T-helper 1 cell treated with Interleukin-12 subunit alpha and Interleukin-12 subunit beta and Interleukin-4 antibody, amounts not matched to agents 30 ng/mL and 1 ng/mL, for 36 hours (primary cell): ENCODE results near the gene NGLY1. TPM values are rescaled to one million over a fixed set of nuclear protein-coding genes. Genes with fewer than 3 reads are reported as not detected.

Source experiments
- intact Hi-C: fragments of 100-400 bp; cut with micrococcal nuclease; formaldehyde crosslinking; loops from one replicate; pipeline ENCODE4 v1.15.1; 2024
- total RNA-seq: library from RNA; stranded (reverse); gene quantifications from 2 replicates; pipeline ENCODE4 v1.2.3, GENCODE V29; 2022

Gene NGLY1
- total RNA-seq, 1 donor from 2014 or later = 61.7 TPM

DNA sequence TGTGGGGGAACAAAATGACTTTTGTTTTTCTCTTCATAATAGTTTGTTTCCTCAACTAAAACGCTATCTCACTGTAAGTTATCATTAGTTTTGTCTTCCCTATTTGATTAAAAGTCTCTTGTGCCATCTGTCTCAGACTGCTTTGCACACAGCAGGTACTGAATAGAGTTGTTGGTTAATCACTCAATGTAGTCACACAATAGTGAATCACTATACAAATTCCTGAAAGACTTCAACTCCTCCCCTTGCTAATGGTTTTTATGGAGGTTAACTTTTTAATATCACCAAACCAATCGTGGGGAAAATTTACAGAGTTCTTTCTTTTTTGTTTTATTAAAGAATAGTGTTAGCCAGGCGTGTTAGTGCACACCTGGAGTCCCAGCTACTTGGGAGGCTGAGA lies 2.6 kb upstream of the NGLY1 start:
- intact Hi-C loops = no loop called here

- intact Hi-C loops = loop anchor here (5.0 kb wide), 1 partner anchor 138 kb away; no protein-coding TSS in a partner anchor
Observed at GRCh38 chr3:25784971-25785370, 1.7 kb upstream of the NGLY1 start.

DNA sequence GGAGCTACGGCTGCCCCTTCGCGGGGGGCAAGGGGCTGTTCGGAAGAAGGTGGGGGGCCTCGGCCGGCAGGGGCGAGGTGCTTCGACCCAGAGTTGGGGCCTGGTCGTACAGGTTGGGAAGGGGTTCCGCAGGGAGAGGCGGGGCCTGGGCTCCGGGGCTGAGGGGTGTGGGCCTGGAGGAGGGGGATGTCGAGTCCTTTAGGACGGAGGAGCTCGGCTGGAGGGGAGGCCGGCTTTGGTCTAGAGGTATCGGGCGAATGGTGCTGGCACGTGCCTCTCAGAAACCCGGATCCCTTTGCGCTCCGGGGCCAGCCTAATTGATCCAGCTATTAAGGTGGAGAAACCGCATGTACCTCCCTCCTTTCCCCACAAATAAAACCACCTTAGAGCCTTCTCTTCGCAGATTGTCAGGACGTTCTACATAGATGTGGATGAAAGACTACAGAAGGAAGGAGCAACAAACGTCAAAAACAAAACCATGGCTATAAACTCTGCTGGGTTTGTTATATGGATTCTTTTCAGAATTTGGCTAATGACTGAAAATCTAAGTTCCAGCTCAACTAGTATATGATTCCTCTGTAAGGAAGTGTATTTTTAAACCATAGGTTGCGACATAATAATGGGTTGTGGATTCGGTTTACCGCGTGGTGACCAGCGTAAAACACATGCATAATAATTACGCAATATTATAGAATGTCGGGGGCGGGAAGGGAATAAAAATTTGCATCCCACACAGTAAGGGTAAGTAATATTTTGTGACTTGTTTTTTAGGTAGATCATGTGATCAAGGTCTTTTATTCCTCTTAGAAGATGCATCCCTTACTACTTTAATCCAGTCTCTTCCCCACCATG lies 644 bp upstream of the NGLY1 start:
- intact Hi-C loops = loop anchor here (1.0 to 5.0 kb wide), 5 partner anchors 15 to 1973 kb away; partner anchors contain the start of gene SLC4A7

GRCh38 chr3:25782636-25782937 lies 656 bp downstream of the NGLY1 start:
- intact Hi-C loops = loop anchor here (1.0 to 5.0 kb wide), 5 partner anchors 8 to 1972 kb away; partner anchors contain the start of gene OXSM

GRCh38 chr3:25781758-25782594 lies 1.3 kb downstream of the NGLY1 start:
- intact Hi-C loops = loop anchor here (1.0 to 5.0 kb wide), 5 partner anchors 8 to 1971 kb away; partner anchors contain the start of gene OXSM

DNA sequence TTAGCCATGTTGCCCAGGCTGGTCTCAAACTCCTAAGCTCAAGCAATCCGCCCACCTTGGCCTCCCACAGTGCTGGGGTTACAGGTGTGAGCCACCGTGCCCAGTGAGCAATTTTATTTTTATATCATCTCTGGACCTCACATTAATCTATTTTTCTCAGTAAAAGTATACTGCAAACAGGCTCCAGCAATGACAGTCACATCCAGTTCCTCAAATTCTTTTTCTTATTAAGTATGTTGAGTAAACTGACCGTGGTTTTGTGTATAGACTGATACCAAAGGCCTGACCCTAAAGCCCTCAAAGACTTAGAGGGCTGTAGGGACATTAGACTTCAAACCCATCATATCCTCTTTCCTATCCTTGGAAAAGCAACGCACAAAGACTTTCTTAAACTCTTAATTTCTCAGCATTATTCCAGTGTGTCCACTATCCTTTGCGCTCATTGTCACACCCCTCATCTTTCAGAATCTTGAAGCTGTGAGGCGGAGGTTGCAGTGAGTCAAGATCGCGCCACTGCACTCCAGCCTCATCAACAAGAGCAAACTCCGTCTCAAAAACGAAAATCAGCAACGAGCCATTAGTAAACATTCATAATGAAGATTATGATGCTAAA lies 2.0 kb downstream of the NGLY1 start:
- intact Hi-C loops = loop anchor here (5.0 kb wide), 1 partner anchor 134 kb away; no protein-coding TSS in a partner anchor

- intact Hi-C loops = loop anchor here (5.0 kb wide), 1 partner anchor 133 kb away; no protein-coding TSS in a partner anchor
Observed at GRCh38 chr3:25780618-25781017, 2.6 kb downstream of the NGLY1 start.

- intact Hi-C loops = no loop called here
Observed at GRCh38 chr3:25775936-25776335, 7.3 kb downstream of the NGLY1 start.

- intact Hi-C loops = loop anchor here (2.0 kb wide), 1 partner anchor 14 kb away; the partner anchor contains the start of gene NGLY1
Observed at GRCh38 chr3:25768851-25769250, 14.4 kb downstream of the NGLY1 start.

DNA sequence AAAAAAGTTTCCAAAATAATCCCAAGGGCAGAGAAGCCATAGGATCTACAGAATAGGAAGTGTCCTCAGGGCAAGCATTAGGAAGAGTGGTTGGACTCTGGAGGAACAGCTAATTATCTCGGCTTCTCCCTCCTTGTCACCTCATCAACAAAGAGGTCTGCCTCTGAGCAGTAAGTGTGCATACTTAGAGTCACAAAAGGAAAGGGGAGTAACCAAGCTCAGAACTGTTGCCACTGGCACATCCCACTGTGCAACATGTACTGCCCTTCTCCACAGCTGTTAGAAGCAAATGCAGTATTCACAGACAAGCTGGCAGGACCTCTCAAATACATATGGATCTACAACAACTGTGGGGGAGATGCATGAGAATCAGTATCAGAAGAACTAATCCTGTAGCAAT lies 31.5 kb downstream of the NGLY1 start:
- intact Hi-C loops = no loop called here

DNA sequence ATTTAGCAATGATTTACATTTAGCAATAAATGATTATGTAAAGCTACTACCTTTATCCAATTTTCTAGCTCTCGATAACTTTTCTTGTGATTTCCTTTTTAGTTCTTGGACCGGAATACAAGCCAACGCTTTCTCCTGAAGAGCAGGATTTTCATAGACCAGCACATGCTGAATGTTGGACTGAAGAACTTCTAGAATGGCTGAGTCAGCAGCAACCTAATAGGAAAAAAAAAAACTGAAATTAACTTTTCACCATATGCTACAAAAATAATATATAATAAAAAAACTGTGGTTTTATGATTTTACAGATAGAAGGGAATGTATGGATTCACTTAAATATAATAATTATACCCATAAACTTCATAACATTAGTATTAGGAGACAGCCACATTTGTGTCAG lies 32.2 kb downstream of the NGLY1 start:
- intact Hi-C loops = no loop called here

DNA sequence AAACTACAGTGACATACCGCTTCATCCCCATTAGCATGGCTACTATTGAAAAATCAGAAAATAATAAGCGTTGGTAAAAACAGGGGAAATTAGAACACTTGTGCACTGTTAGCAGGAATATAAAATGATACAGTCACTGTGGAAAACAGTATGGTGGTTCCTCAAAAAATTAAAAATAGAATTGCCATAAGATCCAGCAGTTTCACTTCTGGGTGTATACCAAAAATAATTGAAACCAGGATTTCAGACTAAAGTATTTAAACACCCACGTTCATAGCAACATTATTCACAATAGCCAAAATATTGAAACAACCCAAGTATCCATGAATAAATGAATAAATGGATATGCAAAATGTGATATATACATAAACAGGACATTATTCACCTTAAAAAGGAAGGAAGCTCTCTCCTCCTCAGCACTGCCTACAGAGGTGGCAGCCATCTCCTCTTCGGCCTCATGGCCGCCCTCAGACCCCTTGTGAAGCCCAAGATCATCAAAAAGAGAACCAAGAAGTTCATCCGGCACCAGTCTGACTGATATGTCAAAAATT lies 34.1 kb downstream of the NGLY1 start:
- intact Hi-C loops = no loop called here

- intact Hi-C loops = no loop called here
Observed at GRCh38 chr3:25748189-25748588, 35.1 kb downstream of the NGLY1 start.

- intact Hi-C loops = no loop called here
Observed at GRCh38 chr3:25747033-25747432, 36.2 kb downstream of the NGLY1 start.

GRCh38 chr3:25744470-25744869 lies 38.8 kb downstream of the NGLY1 start:
- intact Hi-C loops = no loop called here

DNA sequence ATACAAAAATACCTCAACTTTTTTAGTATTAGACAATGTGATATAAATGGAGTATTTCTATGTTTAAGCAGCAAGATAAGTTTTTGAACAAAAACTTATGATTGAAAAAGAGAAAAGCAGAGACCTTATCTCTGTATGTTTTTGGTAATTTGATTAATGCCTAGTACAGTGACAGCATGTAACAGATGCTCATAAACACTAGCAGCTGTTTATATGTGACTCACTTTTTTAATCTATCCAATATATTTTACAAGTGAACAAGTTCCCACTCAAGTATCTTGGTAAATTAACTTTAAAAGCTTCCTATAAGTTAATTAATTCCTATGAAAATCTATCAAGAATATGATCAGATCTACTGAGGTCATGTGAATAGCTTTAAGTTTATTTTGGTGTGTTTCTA lies 55.1 kb downstream of the NGLY1 start:
- intact Hi-C loops = no loop called here

DNA sequence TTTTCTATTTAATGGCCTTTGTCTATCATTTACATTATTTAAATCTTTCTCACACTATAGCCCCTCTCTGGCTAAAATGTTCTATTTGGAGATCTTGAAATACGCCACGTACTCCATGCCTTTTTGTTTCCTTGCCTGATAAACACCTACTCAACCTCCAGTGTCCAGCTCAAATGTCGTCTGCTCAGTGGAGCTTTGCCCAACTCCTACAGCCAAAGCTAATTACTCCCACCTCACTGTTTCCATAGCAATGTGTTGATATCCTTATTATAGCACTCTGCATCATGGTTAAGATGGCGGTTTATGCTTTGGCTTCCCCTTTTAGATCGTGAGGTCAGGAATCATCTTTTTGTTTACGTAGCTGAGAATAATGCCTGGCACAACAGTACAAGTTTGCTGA lies 55.9 kb downstream of the NGLY1 start:
- intact Hi-C loops = no loop called here

DNA sequence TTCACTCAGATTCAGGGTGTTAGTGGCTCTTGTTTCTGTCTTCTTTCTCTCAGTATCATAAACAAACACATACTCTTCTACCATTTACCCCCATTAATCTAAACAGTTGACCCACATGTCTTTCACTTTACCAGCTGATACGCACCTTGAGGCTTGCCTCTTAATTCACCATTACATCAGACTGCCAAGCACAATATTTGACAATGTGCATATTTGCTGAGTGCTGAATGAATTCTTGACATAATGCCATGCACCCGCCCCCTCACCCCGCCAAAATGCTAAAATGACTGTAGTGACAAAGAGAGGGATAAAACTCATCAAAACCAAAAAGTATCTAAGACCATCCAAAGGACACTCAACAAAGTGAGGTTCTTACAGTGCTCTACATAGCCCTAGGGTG lies 57.4 kb downstream of the NGLY1 start:
- intact Hi-C loops = no loop called here

DNA sequence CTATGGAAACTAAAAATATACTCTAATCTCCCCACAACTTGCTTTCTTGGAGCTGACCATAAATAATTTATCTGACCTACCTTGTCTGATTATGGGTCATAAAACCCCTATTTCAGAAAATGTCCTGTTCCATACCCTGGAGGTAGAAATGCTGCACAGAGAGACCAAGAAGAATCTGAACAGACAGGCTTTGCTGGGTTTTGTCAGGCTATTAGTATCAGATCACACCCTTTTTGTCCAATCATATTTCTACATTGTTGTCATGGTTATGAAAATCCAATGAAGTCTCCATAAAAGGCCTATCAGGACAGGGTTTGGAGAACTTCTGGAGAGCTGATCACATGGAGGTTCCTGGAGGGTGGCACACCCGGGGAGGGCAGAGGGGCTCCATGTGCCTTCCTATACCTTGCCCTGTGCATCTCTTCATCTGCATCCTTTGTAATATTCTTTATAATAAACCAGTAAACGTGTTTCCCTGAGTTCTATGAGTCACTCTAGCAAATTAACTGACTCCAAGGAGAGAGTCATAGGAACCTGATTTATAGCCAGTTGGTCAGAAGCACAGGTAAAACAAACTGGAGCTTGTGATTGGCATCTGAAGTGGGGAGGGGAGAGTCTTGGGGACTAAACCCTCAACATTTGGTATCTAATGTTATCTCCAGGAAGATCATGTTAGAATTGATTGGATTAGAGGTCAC lies 58.1 kb downstream of the NGLY1 start:
- intact Hi-C loops = loop anchor here (5.0 kb wide), 1 partner anchor 58 kb away; no protein-coding TSS in a partner anchor

DNA sequence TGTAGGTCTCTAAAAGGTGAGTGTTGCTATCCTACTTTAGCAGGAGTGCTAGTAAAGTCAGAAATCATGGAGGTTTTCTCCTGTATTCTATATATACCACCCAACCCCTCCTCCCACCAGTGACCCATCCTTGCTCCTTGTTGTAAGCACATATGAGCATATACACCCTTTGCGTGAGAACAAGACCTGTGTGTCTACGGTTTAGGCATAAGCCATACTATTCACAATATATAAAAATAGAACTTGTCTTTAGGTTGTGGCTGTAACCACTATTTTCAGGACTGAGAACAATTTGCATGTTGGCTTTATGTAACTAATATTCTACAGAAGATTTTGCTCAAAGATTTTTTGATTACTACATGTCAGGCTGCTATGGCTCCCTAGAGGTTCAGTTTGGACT lies 59.4 kb downstream of the NGLY1 start:
- intact Hi-C loops = loop anchor here (5.0 kb wide), 1 partner anchor 57 kb away; no protein-coding TSS in a partner anchor

DNA sequence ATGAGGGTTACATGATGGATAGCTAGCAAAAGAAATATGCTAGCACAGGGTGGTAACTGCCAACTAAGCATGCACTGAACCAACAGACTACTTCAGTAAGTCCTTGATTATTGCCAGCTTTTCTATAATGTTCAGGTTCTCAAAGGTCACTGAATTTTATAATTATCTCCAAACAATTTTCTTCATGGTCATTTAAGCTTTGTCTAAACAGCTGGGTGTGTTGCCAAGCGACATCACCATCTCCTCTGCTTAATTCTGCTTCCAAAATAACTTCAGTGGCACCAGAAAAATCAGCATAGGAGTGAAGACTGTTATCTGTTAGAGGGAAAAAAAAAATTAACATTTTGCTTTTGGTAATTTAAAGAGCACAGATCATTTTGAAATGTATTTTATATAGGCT lies 63.9 kb downstream of the NGLY1 start:
- intact Hi-C loops = no loop called here
